HEK293T (cell line): ENCODE results near the gene HSPA12A.

Experiments used
- CTCF ChIA-PET: fragments of 350-600 bp; formaldehyde crosslinking; extraction: SDS; loops from one replicate; lab custom pipeline; 2021; ENCODE audit warnings: antibody characterized with exemption, inconsistent platforms; lab: Yijun Ruan, JAX
- POLR2A ChIA-PET: fragments of 350-600 bp; formaldehyde crosslinking; extraction: SDS; loops from one replicate; lab custom pipeline; 2020; ENCODE audit warnings: antibody characterized with exemption, inconsistent platforms; lab: Yijun Ruan, JAX
- DNase-seq: peaks from one replicate; pipeline ENCODE4 v3.0.0; 2012; ENCODE audit warnings: mixed read lengths; ENCODE audit errors: extremely low spot score
- ARNT ChIP-seq: fragments of 450-650 bp; IDR thresholded peaks from 2 replicates; pipeline ENCODE4 v1.6.1; 2017; ENCODE audit warnings: mild to moderate bottlenecking
- BHLHE40 ChIP-seq: fragments of 450-650 bp; IDR thresholded peaks from 2 replicates; pipeline ENCODE4 v1.6.1; 2016; ENCODE audit warnings: mild to moderate bottlenecking, moderate library complexity, borderline replicate concordance
- CTBP1 ChIP-seq: fragments of 450-650 bp; IDR thresholded peaks from 2 replicates; pipeline ENCODE4 v1.6.1; 2016; ENCODE audit warnings: borderline replicate concordance
- ELF4 ChIP-seq: fragments of 450-650 bp; IDR thresholded peaks from 2 replicates; pipeline ENCODE4 v1.6.1; 2017; ENCODE audit warnings: antibody characterized with exemption
- FOXA1 ChIP-seq: fragments of 450-650 bp; IDR thresholded peaks from 2 replicates; pipeline ENCODE4 v1.6.1; 2016; ENCODE audit warnings: mild to moderate bottlenecking
- FOXK2 ChIP-seq: fragments of 450-650 bp; IDR thresholded peaks from 2 replicates; pipeline ENCODE4 v1.6.1; 2016; ENCODE audit warnings: mild to moderate bottlenecking
- FOXM1 ChIP-seq: fragments of 450-650 bp; IDR thresholded peaks from 2 replicates; pipeline ENCODE4 v1.6.1; 2017; ENCODE audit warnings: mild to moderate bottlenecking, borderline replicate concordance
- HDGF ChIP-seq: fragments of 450-650 bp; IDR thresholded peaks from 2 replicates; pipeline ENCODE4 v1.6.1; 2017; ENCODE audit warnings: antibody characterized with exemption, borderline replicate concordance
- L3MBTL2 ChIP-seq: fragments of 450-650 bp; conservative IDR thresholded peaks from 2 replicates; pipeline ENCODE4 v1.6.1; 2016; ENCODE audit warnings: mild to moderate bottlenecking
- LEF1 ChIP-seq: fragments of 450-650 bp; IDR thresholded peaks from 2 replicates; pipeline ENCODE4 v1.6.1; 2017; ENCODE audit warnings: mild to moderate bottlenecking, borderline replicate concordance
- NFRKB ChIP-seq: fragments of 450-650 bp; IDR thresholded peaks from 2 replicates; pipeline ENCODE4 v1.6.1; 2016; ENCODE audit warnings: mild to moderate bottlenecking, moderate library complexity
- PKNOX1 ChIP-seq: fragments of 450-650 bp; IDR thresholded peaks from 2 replicates; pipeline ENCODE4 v1.6.1; 2016
- SP1 ChIP-seq: fragments of 450-650 bp; IDR thresholded peaks from 2 replicates; pipeline ENCODE4 v1.6.1; 2017
- SUZ12 ChIP-seq: fragments of 450-650 bp; IDR thresholded peaks from 2 replicates; pipeline ENCODE4 v1.6.1; 2016; ENCODE audit warnings: mild to moderate bottlenecking
- TARDBP ChIP-seq: fragments of 450-650 bp; IDR thresholded peaks from 2 replicates; pipeline ENCODE4 v1.6.1; 2016
- ZNF384 ChIP-seq: fragments of 450-650 bp; IDR thresholded peaks from 2 replicates; pipeline ENCODE4 v1.6.1; 2016

Gene HSPA12A

GRCh38 chr10:116760919-116761318, 18.6 kb upstream of the HSPA12A start:
- CTCF ChIA-PET, result interaction anchor here (0.6 to 1.1 kb wide), 2 partner anchors 26 to 1059 kb away, joined by 3 to 12 read pairs; no protein-coding TSS in a partner anchor
- DNase-seq, result no peak
- POLR2A ChIA-PET, result interaction anchor here (1.1 kb wide), 1 partner anchor 18 kb away, joined by 4 read pairs; the partner anchor contains the start of gene HSPA12A
- TF ChIP-seq TARDBP (no peak), ZNF384 (no peak), CTBP1 (no peak), LEF1 (no peak), FOXM1 (no peak), L3MBTL2 (no peak), SP1 (no peak), FOXK2 (no peak), ARNT (no peak), BHLHE40 (no peak), SUZ12 (no peak)

- no peak for DNase-seq
- CTCF ChIA-PET, result no interaction called here
- POLR2A ChIA-PET, result no interaction called here
- no peak for TF ChIP-seq HDGF
- TF ChIP-seq FOXA1, result no peak
- TF ChIP-seq NFRKB, result no peak
Measured at GRCh38 chr10:116757246-116757645, 14.9 kb upstream of the HSPA12A start.

GRCh38 chr10:116756277-116756676, 13.9 kb upstream of the HSPA12A start:
- ChIA-PET POLR2A (no interaction called here), CTCF (no interaction called here)
- no peak for DNase-seq
- TF ChIP-seq LEF1 (no peak), TARDBP (no peak), BHLHE40 (no peak), HDGF (no peak), CTBP1 (no peak), FOXM1 (no peak), PKNOX1 (no peak), ARNT (no peak), SUZ12 (no peak), NFRKB (no peak), SP1 (no peak), FOXK2 (no peak)

GRCh38 chr10:116753759-116754158, 11.4 kb upstream of the HSPA12A start:
- ChIA-PET CTCF (no interaction called here), POLR2A (no interaction called here)
- no peak for TF ChIP-seq CTBP1
- no peak for TF ChIP-seq SP1
- DNase-seq, result no peak

- ChIA-PET CTCF (no interaction called here), POLR2A (no interaction called here)
- no peak for TF ChIP-seq ZNF384
- TF ChIP-seq HDGF, result no peak
- TF ChIP-seq L3MBTL2, result no peak
- TF ChIP-seq BHLHE40, result no peak
- TF ChIP-seq LEF1, result no peak
- DNase-seq, result no peak
Measured at GRCh38 chr10:116752969-116753665, 10.8 kb upstream of the HSPA12A start.

- DNase-seq, result no peak
- TF ChIP-seq SUZ12 (no peak), ZNF384 (no peak), SP1 (no peak)
- ChIA-PET CTCF (no interaction called here), POLR2A (no interaction called here)
Measured at GRCh38 chr10:116752563-116752962, 10.2 kb upstream of the HSPA12A start.

- CTCF ChIA-PET, result no interaction called here
- POLR2A ChIA-PET, result no interaction called here
- no peak for TF ChIP-seq CTBP1
- DNase-seq, result no peak
Measured at GRCh38 chr10:116748471-116748870, 6.1 kb upstream of the HSPA12A start.

GRCh38 chr10:116748041-116748440, 5.7 kb upstream of the HSPA12A start:
- TF ChIP-seq ARNT (no peak), NFRKB (no peak), CTBP1 (no peak), FOXM1 (no peak), SUZ12 (no peak), ZNF384 (no peak), FOXA1 (no peak), SP1 (no peak), L3MBTL2 (no peak), TARDBP (no peak), LEF1 (no peak), FOXK2 (no peak), ELF4 (no peak), BHLHE40 (no peak), HDGF (no peak), PKNOX1 (no peak)
- no peak for DNase-seq
- ChIA-PET POLR2A (no interaction called here), CTCF (no interaction called here)
